ENCODE results near the gene DCAF4L1. TPM values are rescaled to one million over a fixed set of nuclear protein-coding genes. Genes with fewer than 3 reads are reported as not detected.

The DCAF4L1 gene
- total RNA-seq, 4 donors from 2014 or later, result 0.20 to 0.71 (median 0.30) TPM

GRCh38 chr4:41992967-41993857 lies 11.7 kb downstream of the DCAF4L1 start:
- peaks cover 12 to 15% of the 10 kb centered on the region in 2 donors for H3K4me1 ChIP-seq
- intact Hi-C loops (cut with DNase I), result no loop called here
- H3K9me3 ChIP-seq, result no peaks in the 10 kb centered on the region
- H3K36me3 ChIP-seq, result no peaks in the 10 kb centered on the region
- 86 to 90% methylated on average over 4 of the region's 4 CpGs for WGBS, 2 donors
- no peak overlapping the region for H3K27ac ChIP-seq
- no peak overlapping the region for H3K4me3 ChIP-seq (replicated peaks in 1 of 3)
- H3K27me3 ChIP-seq, result no peaks in the 10 kb centered on the region
- DNase-seq, result no peak
- TF ChIP-seq CTCF (IDR thresholded peaks at IDR 0.05), result no peak
- no peak for TF ChIP-seq POLR2A (IDR thresholded peaks at IDR 0.05)

GRCh38 chr4:41994461-41994985 lies 13.0 kb downstream of the DCAF4L1 start:
- H3K36me3 ChIP-seq, result no peaks in the 10 kb centered on the region
- 90 to 92% methylated on average over 3 of the region's 3 CpGs for WGBS, 2 donors
- H3K27me3 ChIP-seq, result no peaks in the 10 kb centered on the region
- no peaks in the 10 kb centered on the region for H3K9me3 ChIP-seq
- TF ChIP-seq CTCF (IDR thresholded peaks at IDR 0.05), result no peak
- TF ChIP-seq POLR2A (IDR thresholded peaks at IDR 0.05), result no peak
- H3K27ac ChIP-seq, result no peak overlapping the region
- H3K4me1 ChIP-seq, result peaks cover 12 to 15% of the 10 kb centered on the region in 2 donors
- no peak for DNase-seq
- intact Hi-C loops (cut with DNase I), result no loop called here
- no peak overlapping the region for H3K4me3 ChIP-seq (replicated peaks in 1 of 3)

- WGBS, 2 donors, result 89 to 96% methylated on average over 3 of the region's 3 CpGs
- H3K4me3 ChIP-seq (replicated peaks in 1 of 3), result no peak overlapping the region
- H3K27me3 ChIP-seq, result no peaks in the 10 kb centered on the region
- no peaks in the 10 kb centered on the region for H3K9me3 ChIP-seq
- no peaks in the 10 kb centered on the region for H3K4me1 ChIP-seq
- intact Hi-C loops (cut with DNase I), result no loop called here
- DNase-seq, result no peak
- H3K36me3 ChIP-seq, result no peaks in the 10 kb centered on the region
- no peak for TF ChIP-seq CTCF (IDR thresholded peaks at IDR 0.05)
- no peak for TF ChIP-seq POLR2A (IDR thresholded peaks at IDR 0.05)
- no peak overlapping the region for H3K27ac ChIP-seq
Observed at GRCh38 chr4:41998019-41998418, 16.5 kb downstream of the DCAF4L1 start.

GRCh38 chr4:41999321-41999720 lies 17.8 kb downstream of the DCAF4L1 start:
- Histone ChIP-seq H3K36me3 (no peaks in the 10 kb centered on the region), H3K4me3 (replicated peaks in 1 of 3) (no peak overlapping the region), H3K4me1 (no peaks in the 10 kb centered on the region), H3K9me3 (no peaks in the 10 kb centered on the region), H3K27ac (no peak overlapping the region), H3K27me3 (no peaks in the 10 kb centered on the region)
- intact Hi-C loops (cut with DNase I), result no loop called here
- DNase-seq, result no peak
- TF ChIP-seq POLR2A (IDR thresholded peaks at IDR 0.05) (no peak), CTCF (IDR thresholded peaks at IDR 0.05) (no peak)
